Measurements from ENCODE around the gene TNXB. TPM values are rescaled to one million over a fixed set of nuclear protein-coding genes. Genes with fewer than 3 reads are reported as not detected.

The TNXB gene
- total and polyA plus RNA-seq, 9 of the 15 experiments (the other 6 are each of a cell fraction or from before 2014, with no cell fraction given): 0.14 to 28.1 (median 12.4) TPM

DNA sequence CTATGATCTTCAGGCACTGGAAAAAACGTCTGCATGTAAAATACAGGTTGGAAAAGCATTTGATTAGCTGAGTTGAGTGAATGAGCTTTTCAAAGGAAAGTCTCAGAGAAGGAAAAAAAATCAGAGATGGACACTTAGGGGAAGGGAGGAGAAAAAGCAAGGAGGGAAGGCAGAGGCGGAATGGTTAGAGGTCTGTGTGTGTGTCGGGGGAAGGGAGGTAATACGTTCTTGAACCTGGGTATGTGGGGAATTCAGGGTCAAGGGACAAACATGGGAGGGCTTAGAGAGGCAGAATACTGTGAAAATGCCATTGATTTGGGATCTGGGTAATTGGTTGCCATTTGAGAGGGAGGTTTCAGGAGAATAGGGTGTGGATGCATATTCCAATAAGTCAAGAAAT is 37.5 kb upstream of the TNXB start (continued):
- TF ChIP-seq, protein P1, sequence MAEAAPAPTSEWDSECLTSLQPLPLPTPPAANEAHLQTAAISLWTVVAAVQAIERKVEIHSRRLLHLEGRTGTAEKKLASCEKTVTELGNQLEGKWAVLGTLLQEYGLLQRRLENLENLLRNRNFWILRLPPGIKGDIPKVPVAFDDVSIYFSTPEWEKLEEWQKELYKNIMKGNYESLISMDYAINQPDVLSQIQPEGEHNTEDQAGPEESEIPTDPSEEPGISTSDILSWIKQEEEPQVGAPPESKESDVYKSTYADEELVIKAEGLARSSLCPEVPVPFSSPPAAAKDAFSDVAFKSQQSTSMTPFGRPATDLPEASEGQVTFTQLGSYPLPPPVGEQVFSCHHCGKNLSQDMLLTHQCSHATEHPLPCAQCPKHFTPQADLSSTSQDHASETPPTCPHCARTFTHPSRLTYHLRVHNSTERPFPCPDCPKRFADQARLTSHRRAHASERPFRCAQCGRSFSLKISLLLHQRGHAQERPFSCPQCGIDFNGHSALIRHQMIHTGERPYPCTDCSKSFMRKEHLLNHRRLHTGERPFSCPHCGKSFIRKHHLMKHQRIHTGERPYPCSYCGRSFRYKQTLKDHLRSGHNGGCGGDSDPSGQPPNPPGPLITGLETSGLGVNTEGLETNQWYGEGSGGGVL (CRISPR knock-in tag; IDR thresholded peaks at IDR 0.05): no peak
- no peak for TF ChIP-seq FOS (IDR thresholded peaks at IDR 0.05; ENCODE audit: extremely low read depth, insufficient read length)
- TF ChIP-seq, protein P2, sequence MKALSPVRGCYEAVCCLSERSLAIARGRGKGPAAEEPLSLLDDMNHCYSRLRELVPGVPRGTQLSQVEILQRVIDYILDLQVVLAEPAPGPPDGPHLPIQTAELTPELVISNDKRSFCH (CRISPR knock-in tag; IDR thresholded peaks at IDR 0.05): no peak
- TF ChIP-seq, protein P2 (tag; IDR thresholded peaks at IDR 0.05): no peak
- TF ChIP-seq NR2F6 (CRISPR knock-in tag; IDR thresholded peaks at IDR 0.05): no peak
- no peak for TF ChIP-seq TEAD1 (CRISPR knock-in tag; IDR thresholded peaks at IDR 0.05)
- no peak for TF ChIP-seq POLR3G (IDR thresholded peaks at IDR 0.05; ENCODE audit: extremely low read depth, insufficient read length, insufficient replicate concordance)
- TF ChIP-seq ZNF507 (tag; conservative IDR thresholded peaks at IDR 0.05): no peak
- no peak for TF ChIP-seq HMG20B (CRISPR knock-in tag; IDR thresholded peaks at IDR 0.05)
- TF ChIP-seq FUS (optimal IDR thresholded peaks at IDR 0.05; ENCODE audit: low read depth, low read length): no peak
- no peak for TF ChIP-seq ZNF354B (CRISPR knock-in tag; IDR thresholded peaks at IDR 0.05)
- no peak for TF ChIP-seq GABPA (tag; conservative IDR thresholded peaks at IDR 0.05; ENCODE audit: low read depth)
- TF ChIP-seq, protein P3, sequence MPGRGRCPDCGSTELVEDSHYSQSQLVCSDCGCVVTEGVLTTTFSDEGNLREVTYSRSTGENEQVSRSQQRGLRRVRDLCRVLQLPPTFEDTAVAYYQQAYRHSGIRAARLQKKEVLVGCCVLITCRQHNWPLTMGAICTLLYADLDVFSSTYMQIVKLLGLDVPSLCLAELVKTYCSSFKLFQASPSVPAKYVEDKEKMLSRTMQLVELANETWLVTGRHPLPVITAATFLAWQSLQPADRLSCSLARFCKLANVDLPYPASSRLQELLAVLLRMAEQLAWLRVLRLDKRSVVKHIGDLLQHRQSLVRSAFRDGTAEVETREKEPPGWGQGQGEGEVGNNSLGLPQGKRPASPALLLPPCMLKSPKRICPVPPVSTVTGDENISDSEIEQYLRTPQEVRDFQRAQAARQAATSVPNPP (IDR thresholded peaks at IDR 0.05; ENCODE audit: borderline replicate concordance, insufficient read depth, insufficient read length): no peak
- no peak for TF ChIP-seq ELF1 (tag; IDR thresholded peaks at IDR 0.05)
- TF ChIP-seq ZC3H8 (IDR thresholded peaks at IDR 0.05): no peak
- TF ChIP-seq, protein P4, sequence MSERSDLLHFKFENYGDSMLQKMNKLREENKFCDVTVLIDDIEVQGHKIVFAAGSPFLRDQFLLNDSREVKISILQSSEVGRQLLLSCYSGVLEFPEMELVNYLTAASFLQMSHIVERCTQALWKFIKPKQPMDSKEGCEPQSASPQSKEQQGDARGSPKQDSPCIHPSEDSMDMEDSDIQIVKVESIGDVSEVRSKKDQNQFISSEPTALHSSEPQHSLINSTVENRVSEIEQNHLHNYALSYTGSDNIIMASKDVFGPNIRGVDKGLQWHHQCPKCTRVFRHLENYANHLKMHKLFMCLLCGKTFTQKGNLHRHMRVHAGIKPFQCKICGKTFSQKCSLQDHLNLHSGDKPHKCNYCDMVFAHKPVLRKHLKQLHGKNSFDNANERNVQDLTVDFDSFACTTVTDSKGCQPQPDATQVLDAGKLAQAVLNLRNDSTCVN (CRISPR knock-in tag; IDR thresholded peaks at IDR 0.05): 0 out of 2 replicates have a peak, but pooled peaks have one; percentile 11
- no peak for TF ChIP-seq NRF1 (conservative IDR thresholded peaks at IDR 0.05 in 1 of 2, IDR thresholded peaks at IDR 0.05 in 1 of 2)
- TF ChIP-seq, protein P5, sequence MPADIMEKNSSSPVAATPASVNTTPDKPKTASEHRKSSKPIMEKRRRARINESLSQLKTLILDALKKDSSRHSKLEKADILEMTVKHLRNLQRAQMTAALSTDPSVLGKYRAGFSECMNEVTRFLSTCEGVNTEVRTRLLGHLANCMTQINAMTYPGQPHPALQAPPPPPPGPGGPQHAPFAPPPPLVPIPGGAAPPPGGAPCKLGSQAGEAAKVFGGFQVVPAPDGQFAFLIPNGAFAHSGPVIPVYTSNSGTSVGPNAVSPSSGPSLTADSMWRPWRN (IDR thresholded peaks at IDR 0.05; ENCODE audit: low read depth): no peak
- TF ChIP-seq, protein P6, sequence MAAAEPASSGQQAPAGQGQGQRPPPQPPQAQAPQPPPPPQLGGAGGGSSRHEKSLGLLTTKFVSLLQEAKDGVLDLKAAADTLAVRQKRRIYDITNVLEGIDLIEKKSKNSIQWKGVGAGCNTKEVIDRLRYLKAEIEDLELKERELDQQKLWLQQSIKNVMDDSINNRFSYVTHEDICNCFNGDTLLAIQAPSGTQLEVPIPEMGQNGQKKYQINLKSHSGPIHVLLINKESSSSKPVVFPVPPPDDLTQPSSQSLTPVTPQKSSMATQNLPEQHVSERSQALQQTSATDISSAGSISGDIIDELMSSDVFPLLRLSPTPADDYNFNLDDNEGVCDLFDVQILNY (CRISPR knock-in tag; IDR thresholded peaks at IDR 0.05): no peak
- TF ChIP-seq ZNF143 (CRISPR knock-in tag; IDR thresholded peaks at IDR 0.05): no peak
- no peak for TF ChIP-seq DNMT1 (IDR thresholded peaks at IDR 0.05)

All from K562 (cell line).